GM23248 (cell line): Measurements from ENCODE around the gene ROR1.

Source experiments
- EZH2 ChIP-seq: fragments of 200-600 bp; sonication (generic); IDR thresholded peaks from 2 replicates; pipeline ENCODE4 v1.6.1; 2018; ENCODE audit warnings: antibody characterized with exemption, mild to moderate bottlenecking; ENCODE audit not compliant: insufficient read depth, poor library complexity, severe bottlenecking
- EZH2phosphoT487 ChIP-seq: fragments of 200-600 bp; sonication (generic); IDR thresholded peaks from 2 replicates; pipeline ENCODE4 v1.6.1; 2018; ENCODE audit warnings: antibody characterized with exemption, moderate library complexity, mild to moderate bottlenecking, low read depth; ENCODE audit not compliant: insufficient read depth

DNA sequence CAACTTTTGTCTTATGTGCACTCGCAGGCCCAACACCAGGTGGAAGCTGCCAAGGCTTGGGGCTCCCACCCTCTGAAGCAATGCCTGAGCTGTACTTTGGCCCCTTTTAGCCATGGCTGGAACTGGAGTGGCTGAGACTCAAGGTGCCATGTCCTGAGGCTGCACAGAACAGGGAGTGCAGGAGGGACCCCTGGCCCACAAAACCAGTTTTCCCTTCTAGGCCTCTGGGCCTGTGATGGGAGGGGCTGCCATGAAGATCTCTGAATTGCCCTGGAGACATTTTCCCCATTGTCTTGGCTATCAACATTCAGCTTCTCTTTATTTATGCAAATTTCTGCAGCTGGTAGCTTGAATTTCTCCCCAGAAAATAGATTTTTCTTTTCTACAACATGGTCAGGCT is 57.6 kb downstream of the ROR1 start:
- no peak for TF ChIP-seq EZH2phosphoT487
- no peak for TF ChIP-seq EZH2
